Measurements from ENCODE around the gene NXPH4. TPM values are rescaled to one million over a fixed set of nuclear protein-coding genes. Genes with fewer than 3 reads are reported as not detected.

NXPH4 gene
- total RNA-seq, 2 donors from 2014 or later, result 0.27 TPM; not detected in 1

DNA sequence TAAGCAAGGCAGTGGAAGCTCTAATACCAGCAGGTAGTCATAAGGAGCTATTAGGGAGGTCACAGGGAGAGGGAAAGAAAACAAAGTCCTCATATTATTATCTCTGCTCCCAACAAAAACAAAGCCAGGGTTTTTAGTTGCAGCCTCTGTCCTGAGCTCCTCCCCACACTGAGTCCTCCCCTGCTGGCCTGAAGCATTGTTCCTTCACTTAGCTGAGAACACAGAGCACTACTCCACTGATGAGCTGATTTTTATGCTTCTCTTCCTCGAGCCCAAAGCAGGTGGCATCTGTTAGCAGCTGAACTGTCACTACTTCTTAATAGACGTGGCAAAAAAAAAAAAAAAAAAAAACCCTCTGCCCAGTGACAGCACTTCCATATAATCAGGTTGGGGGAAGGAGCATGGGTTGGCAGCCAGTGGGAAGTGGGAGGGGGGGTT, 44.9 kb downstream of the NXPH4 start:
- DNase-seq, result no peak
- Histone ChIP-seq H3K9ac (ENCODE audit: low read depth in 2 of 2, low read length in 2 of 2) (no peak overlapping the region), H3K27me3 (no peaks in the 10 kb centered on the region), H3K36me3 (no peaks in the 10 kb centered on the region), H3K4me1 (no peaks in the 10 kb centered on the region), H3K4me3 (no peak overlapping the region), H3K27ac (no peak overlapping the region), H3K9me3 (no peaks in the 10 kb centered on the region)
- intact Hi-C loops (cut with DNase I), result loop anchor here (5.0 kb wide), 1 partner anchor 191 kb away; no protein-coding TSS in a partner anchor
- TF ChIP-seq CTCF (IDR thresholded peaks at IDR 0.05), result no peak

DNA sequence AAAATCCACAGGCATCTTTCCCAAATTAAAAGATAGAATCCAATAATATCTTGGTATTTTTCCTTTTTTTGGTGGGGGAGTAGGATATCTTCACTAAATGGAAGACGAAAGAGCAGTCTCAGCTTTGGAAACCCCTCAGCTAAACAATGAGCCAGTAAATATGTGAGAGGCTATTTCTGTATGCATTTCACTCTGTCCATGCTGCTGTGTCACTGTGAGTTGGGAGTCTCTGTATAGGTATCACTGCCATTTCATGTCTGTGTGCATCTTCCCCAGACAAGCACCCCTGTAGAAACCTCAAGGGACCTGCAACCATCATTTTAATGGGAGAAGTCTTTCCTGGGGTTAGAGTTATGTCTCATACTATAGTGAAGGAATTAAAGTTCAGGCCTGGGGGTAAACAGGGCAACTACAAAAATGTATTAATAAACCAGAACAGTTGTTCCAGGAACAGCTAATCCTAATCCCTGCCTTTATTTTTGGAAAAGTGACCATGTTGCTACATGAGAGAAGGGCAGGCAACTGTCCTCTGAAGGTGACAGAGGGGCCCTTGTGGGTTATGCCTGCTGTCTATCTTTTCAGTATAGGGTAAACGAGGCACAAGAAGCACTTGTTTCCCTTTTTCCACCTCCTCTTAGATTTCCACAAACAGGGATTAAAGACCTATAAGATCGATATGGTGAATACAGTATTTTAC, 45.7 kb downstream of the NXPH4 start:
- no peak for TF ChIP-seq CTCF (IDR thresholded peaks at IDR 0.05)
- no peaks in the 10 kb centered on the region for H3K9me3 ChIP-seq
- no peaks in the 10 kb centered on the region for H3K4me1 ChIP-seq
- no peak overlapping the region for H3K27ac ChIP-seq
- no peak overlapping the region for H3K4me3 ChIP-seq
- H3K36me3 ChIP-seq, result no peaks in the 10 kb centered on the region
- DNase-seq, result no peak
- no peak overlapping the region for H3K9ac ChIP-seq (ENCODE audit: low read depth in 2 of 2, low read length in 2 of 2)
- H3K27me3 ChIP-seq, result no peaks in the 10 kb centered on the region
- intact Hi-C loops (cut with DNase I), result loop anchor here (5.0 kb wide), 1 partner anchor 190 kb away; no protein-coding TSS in a partner anchor

GRCh38 chr12:57263096-57263495, 46.5 kb downstream of the NXPH4 start:
- H3K27ac ChIP-seq, result no peak overlapping the region
- no peaks in the 10 kb centered on the region for H3K27me3 ChIP-seq
- no peaks in the 10 kb centered on the region for H3K4me1 ChIP-seq
- intact Hi-C loops (cut with DNase I), result loop anchor here (5.0 kb wide), 1 partner anchor 189 kb away; no protein-coding TSS in a partner anchor
- H3K9me3 ChIP-seq, result no peaks in the 10 kb centered on the region
- TF ChIP-seq CTCF (IDR thresholded peaks at IDR 0.05), result no peak
- no peak overlapping the region for H3K9ac ChIP-seq (ENCODE audit: low read depth in 2 of 2, low read length in 2 of 2)
- peaks cover 6% of the 10 kb centered on the region for H3K36me3 ChIP-seq
- DNase-seq, result no peak
- H3K4me3 ChIP-seq, result no peak overlapping the region

GRCh38 chr12:57266681-57267080, 50.1 kb downstream of the NXPH4 start:
- Histone ChIP-seq H3K4me3 (no peak overlapping the region), H3K27me3 (no peaks in the 10 kb centered on the region), H3K27ac (no peak overlapping the region), H3K36me3 (peaks cover 12% of the 10 kb centered on the region), H3K9ac (ENCODE audit: low read depth in 2 of 2, low read length in 2 of 2) (no peak overlapping the region), H3K9me3 (no peaks in the 10 kb centered on the region), H3K4me1 (no peaks in the 10 kb centered on the region)
- no peak for DNase-seq
- TF ChIP-seq CTCF (IDR thresholded peaks at IDR 0.05), result no peak
- intact Hi-C loops (cut with DNase I), result no loop called here

- DNase-seq, result no peak
- no peaks in the 10 kb centered on the region for H3K4me1 ChIP-seq
- H3K9me3 ChIP-seq, result no peaks in the 10 kb centered on the region
- H3K27me3 ChIP-seq, result no peaks in the 10 kb centered on the region
- no peak for TF ChIP-seq CTCF (IDR thresholded peaks at IDR 0.05)
- H3K36me3 ChIP-seq, result peaks cover 12% of the 10 kb centered on the region
- H3K27ac ChIP-seq, result no peak overlapping the region
- no peak overlapping the region for H3K9ac ChIP-seq (ENCODE audit: low read depth in 2 of 2, low read length in 2 of 2)
- intact Hi-C loops (cut with DNase I), result no loop called here
- H3K4me3 ChIP-seq, result no peak overlapping the region
Measured at GRCh38 chr12:57268264-57268663, 51.7 kb downstream of the NXPH4 start.
